Fibroblast of peridontal ligament (primary cell): Measurements from ENCODE around the gene SPTSSA.
"Not testable (repeated sequence)": the region's sequence is repeated elsewhere in the genome, so short reads cannot be mapped to it uniquely, and the experiment has no call there.

Source experiments
- DNase-seq: peaks from one replicate; pipeline ENCODE4 v3.0.0-alpha.2; 2010; ENCODE audit errors: extremely low read depth

Gene SPTSSA

GRCh38 chr14:34428102-34428466, 34.0 kb downstream of the SPTSSA start:
- DNase-seq, result not testable (repeated sequence)

- no peak for DNase-seq
These were observed 35.4 kb downstream of the SPTSSA start for GRCh38 chr14:34426313-34427295.

- no peak for DNase-seq
These were observed 36.8 kb downstream of the SPTSSA start for GRCh38 chr14:34425095-34425851.

- no peak for DNase-seq
These were observed 37.6 kb downstream of the SPTSSA start for GRCh38 chr14:34424488-34424887.

- no peak for DNase-seq
These were observed 38.6 kb downstream of the SPTSSA start for GRCh38 chr14:34423445-34423844.

- no peak for DNase-seq
These were observed 41.4 kb downstream of the SPTSSA start for GRCh38 chr14:34420547-34421150.

- no peak for DNase-seq
These were observed 52.3 kb downstream of the SPTSSA start for GRCh38 chr14:34409721-34410120.

GRCh38 chr14:34407951-34408350, 54.1 kb downstream of the SPTSSA start:
- DNase-seq, result no peak

GRCh38 chr14:34404416-34404815, 57.6 kb downstream of the SPTSSA start:
- DNase-seq, result no peak

GRCh38 chr14:34403646-34404045, 58.4 kb downstream of the SPTSSA start:
- DNase-seq, result no peak

- no peak for DNase-seq
These were observed 64.0 kb downstream of the SPTSSA start for GRCh38 chr14:34398024-34398423.

GRCh38 chr14:34387974-34388516, 74.0 kb downstream of the SPTSSA start:
- DNase-seq, result no peak

GRCh38 chr14:34386865-34387485, 75.1 kb downstream of the SPTSSA start:
- no peak for DNase-seq

- DNase-seq, result not testable (repeated sequence)
These were observed 76.2 kb downstream of the SPTSSA start for GRCh38 chr14:34385881-34386280.

GRCh38 chr14:34383839-34384238, 78.2 kb downstream of the SPTSSA start:
- DNase-seq, result no peak
